ENCODE data around the gene HMGB4. TPM values are rescaled to one million over a fixed set of nuclear protein-coding genes. Genes with fewer than 3 reads are reported as not detected.

Gene HMGB4
- total and polyA plus RNA-seq, 4 experiments from 2014 or later = not detected

DNA sequence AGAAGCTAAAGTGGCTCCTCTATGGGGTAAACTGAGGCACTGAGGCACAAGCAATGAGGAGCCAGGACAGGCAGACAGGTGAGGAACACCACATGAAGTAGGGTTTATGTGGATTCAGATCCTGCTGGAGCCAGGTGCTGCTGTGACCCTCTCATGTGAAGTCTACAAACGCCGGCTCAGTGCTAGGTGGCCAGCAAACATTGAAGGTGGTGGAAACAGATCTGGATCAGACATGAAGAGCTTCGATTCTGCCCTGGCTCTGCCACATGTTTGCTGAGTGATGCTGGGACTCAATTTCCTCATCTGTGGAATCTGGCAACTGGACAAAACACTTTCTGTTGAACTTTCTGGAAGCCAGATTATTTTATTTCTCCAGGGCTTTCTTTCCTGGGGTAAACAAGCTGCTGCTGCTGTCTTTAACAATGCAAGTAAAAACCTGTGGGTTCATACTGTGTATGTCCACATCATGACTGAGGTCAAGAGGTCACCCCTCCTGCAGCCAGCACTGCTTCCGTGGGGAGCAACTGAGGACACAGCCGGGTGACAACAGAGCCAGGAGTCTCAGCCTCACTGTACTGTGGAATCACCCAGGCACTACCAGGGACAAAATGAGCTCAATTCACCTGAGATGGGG, 33.3 kb downstream of the HMGB4 start:
- Mint-ChIP-seq H3K27me3 (peaks cover 6 to 16% of the 10 kb centered on the region in 2 donors), H3K4me1 (no peaks in the 10 kb centered on the region), H3K4me3 (no peak overlapping the region), H3K27ac (no peak overlapping the region), H3K36me3 (no peaks in the 10 kb centered on the region), H3K9me3 (peaks cover 0 to 7% (median 0%) of the 10 kb centered on the region in 8 donors)
- H3K27ac ChIP-seq (ENCODE audit: low read depth, low read length) = no peak overlapping the region
- no peaks in the 10 kb centered on the region for H3K4me1 ChIP-seq (ENCODE audit: insufficient read depth, low read length)
- no peaks in the 10 kb centered on the region for H3K36me3 ChIP-seq (ENCODE audit: insufficient read depth, low read length)
- POLR2A ChIA-PET (ENCODE audit: partially characterized antibody) = no interaction called here
- no peak for DNase-seq
- no peaks in the 10 kb centered on the region for H3K9me3 ChIP-seq (ENCODE audit: control insufficient read depth in 1 of 2, low read length in 2 of 2)
- H3K4me3 ChIP-seq (ENCODE audit: low read length in 2 of 2) = no peak overlapping the region
- intact Hi-C loops (cut with micrococcal nuclease) = no loop called here
- CTCF ChIA-PET (ENCODE audit: partially characterized antibody) = no interaction called here
- H3K27me3 ChIP-seq (ENCODE audit: insufficient read depth, low read length) = no peaks in the 10 kb centered on the region

DNA sequence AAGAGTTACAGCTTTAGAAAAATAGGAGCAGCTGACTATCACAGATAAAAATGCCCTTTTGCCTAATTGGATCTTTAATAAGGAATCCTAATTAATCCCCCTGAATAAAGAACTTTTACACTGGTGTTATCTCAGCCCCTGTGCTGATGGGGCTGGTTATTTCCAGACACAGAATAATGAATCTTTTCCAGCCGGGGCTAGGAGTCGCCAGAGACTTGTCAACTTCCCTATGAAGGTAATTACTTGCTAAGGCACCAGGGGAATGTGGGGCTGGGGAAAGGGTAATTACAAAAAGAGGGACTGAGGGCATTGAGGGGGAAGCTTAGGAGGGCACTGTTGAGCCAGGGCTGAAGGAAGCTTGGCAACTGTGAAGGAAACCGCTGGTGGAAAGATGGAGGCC, 34.5 kb downstream of the HMGB4 start:
- Histone ChIP-seq H3K36me3 (ENCODE audit: insufficient read depth, low read length) (no peaks in the 10 kb centered on the region), H3K4me3 (ENCODE audit: low read length in 2 of 2) (no peak overlapping the region), H3K4me1 (ENCODE audit: insufficient read depth, low read length) (no peaks in the 10 kb centered on the region), H3K9me3 (ENCODE audit: control insufficient read depth in 1 of 2, low read length in 2 of 2) (no peaks in the 10 kb centered on the region), H3K27ac (ENCODE audit: low read depth, low read length) (no peak overlapping the region), H3K27me3 (ENCODE audit: insufficient read depth, low read length) (no peaks in the 10 kb centered on the region)
- Mint-ChIP-seq H3K27me3 (peaks cover 6 to 16% of the 10 kb centered on the region in 2 donors), H3K9me3 (no peaks in the 10 kb centered on the region), H3K4me1 (no peaks in the 10 kb centered on the region), H3K4me3 (no peak overlapping the region), H3K36me3 (no peaks in the 10 kb centered on the region), H3K27ac (no peak overlapping the region)
- ChIA-PET POLR2A (ENCODE audit: partially characterized antibody) (no interaction called here), CTCF (ENCODE audit: partially characterized antibody) (no interaction called here)
- intact Hi-C loops (cut with micrococcal nuclease) = no loop called here
- DNase-seq = no peak

DNA sequence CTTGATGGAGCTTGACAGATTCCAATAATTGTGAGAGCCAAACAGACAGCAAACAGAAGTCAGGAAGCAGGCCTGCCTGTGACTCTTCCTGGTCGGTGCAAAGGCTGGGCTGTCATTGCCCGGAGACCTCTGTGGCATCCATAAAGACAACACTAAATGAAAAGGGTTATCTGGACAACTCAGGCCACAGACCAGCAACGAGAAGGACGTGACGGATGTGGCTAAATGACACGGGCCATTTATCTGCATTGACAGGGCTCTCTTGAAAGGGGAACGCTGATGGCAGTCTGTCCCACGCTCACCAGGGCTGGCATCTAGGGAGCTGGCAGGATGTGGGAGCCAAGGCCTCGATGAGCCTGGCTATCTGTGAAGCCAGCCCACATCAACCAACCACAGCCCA, 35.0 kb downstream of the HMGB4 start:
- CTCF ChIA-PET (ENCODE audit: partially characterized antibody) = no interaction called here
- intact Hi-C loops (cut with micrococcal nuclease) = no loop called here
- H3K4me3 Mint-ChIP-seq = no peak overlapping the region

DNA sequence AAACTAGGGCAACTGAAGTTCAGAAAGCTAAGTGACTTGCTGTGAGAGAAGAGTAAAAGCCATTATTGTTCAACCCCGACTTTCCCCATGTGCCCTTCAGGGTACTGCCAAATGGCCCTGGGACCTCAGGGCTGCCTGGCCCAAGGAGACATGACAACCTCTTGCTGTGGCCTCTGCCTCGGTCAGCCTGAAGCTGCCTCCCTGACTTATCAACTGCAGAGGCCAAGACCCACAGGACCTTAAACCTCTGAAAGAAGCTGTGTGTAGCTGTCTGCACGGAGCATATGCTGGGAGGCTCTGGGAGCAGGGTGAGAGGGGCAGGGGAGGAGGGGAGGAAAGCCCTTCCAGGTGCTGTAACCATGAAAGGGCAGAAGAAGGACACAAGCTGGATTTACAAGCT, 35.9 kb downstream of the HMGB4 start:
- CTCF ChIA-PET (ENCODE audit: partially characterized antibody) = no interaction called here
- H3K9me3 Mint-ChIP-seq = no peaks in the 10 kb centered on the region
- POLR2A ChIA-PET (ENCODE audit: partially characterized antibody) = no interaction called here

More for the DNA sequence above, 35.0 kb downstream of the HMGB4 start:
- Histone ChIP-seq H3K36me3 (ENCODE audit: insufficient read depth, low read length) (no peaks in the 10 kb centered on the region), H3K27me3 (ENCODE audit: insufficient read depth, low read length) (no peaks in the 10 kb centered on the region), H3K9me3 (ENCODE audit: control insufficient read depth in 1 of 2, low read length in 2 of 2) (no peaks in the 10 kb centered on the region), H3K4me1 (ENCODE audit: insufficient read depth, low read length) (no peaks in the 10 kb centered on the region), H3K27ac (ENCODE audit: low read depth, low read length) (no peak overlapping the region), H3K4me3 (ENCODE audit: low read length in 2 of 2) (no peak overlapping the region)
- no peaks in the 10 kb centered on the region for H3K9me3 Mint-ChIP-seq
- no peaks in the 10 kb centered on the region for H3K4me1 Mint-ChIP-seq
- no peaks in the 10 kb centered on the region for H3K36me3 Mint-ChIP-seq
- POLR2A ChIA-PET (ENCODE audit: partially characterized antibody) = no interaction called here
- peaks cover 6 to 16% of the 10 kb centered on the region in 2 donors for H3K27me3 Mint-ChIP-seq
- no peak overlapping the region for H3K27ac Mint-ChIP-seq
- no peak for DNase-seq

DNA sequence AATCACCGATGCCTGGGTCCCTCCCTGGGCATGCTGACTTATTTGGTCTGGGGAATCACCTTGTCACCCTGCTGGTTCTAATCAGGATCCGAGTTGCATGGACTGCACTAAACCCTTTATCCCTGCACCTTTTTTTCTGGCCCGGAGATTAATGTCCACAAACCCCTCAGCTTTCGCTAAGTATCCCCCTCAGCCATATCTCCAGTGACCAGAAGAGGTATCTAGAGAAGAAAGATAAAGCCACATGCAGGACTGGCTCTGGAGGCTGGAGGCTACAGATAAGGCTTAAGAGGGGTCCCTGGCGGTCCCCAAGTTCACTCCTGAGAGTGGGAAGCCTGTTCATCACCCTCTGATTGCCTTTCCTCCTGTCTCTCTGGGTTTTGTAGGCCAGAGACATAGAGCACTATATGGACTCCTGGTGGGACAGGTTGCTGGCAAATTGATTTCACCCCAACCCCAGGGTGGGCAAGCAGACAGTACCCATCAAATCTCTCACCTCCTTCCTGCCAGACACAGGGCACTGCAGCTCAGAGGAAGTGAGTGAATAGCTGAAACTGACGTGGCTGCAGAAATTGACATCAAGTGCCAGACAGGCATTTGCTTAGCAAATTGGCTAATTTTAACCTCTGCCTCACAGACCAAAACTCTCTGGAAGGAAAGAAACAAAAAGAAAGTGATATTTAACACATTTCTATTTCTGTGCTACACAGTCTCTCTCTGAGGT, 38.8 kb downstream of the HMGB4 start:
- ChIA-PET CTCF (ENCODE audit: partially characterized antibody) (no interaction called here), POLR2A (ENCODE audit: partially characterized antibody) (no interaction called here)
- Mint-ChIP-seq H3K4me1 (no peaks in the 10 kb centered on the region), H3K9me3 (peaks cover 0 to 4% (median 0%) of the 10 kb centered on the region in 8 donors), H3K27me3 (peaks cover 6 to 17% of the 10 kb centered on the region in 2 donors), H3K36me3 (no peaks in the 10 kb centered on the region), H3K4me3 (no peak overlapping the region), H3K27ac (no peak overlapping the region)
- Histone ChIP-seq H3K9me3 (ENCODE audit: control insufficient read depth in 1 of 2, low read length in 2 of 2) (no peaks in the 10 kb centered on the region), H3K27ac (ENCODE audit: low read depth, low read length) (no peak overlapping the region), H3K4me3 (ENCODE audit: low read length in 2 of 2) (no peak overlapping the region), H3K36me3 (ENCODE audit: insufficient read depth, low read length) (no peaks in the 10 kb centered on the region), H3K4me1 (ENCODE audit: insufficient read depth, low read length) (no peaks in the 10 kb centered on the region), H3K27me3 (ENCODE audit: insufficient read depth, low read length) (no peaks in the 10 kb centered on the region)
- intact Hi-C loops (cut with micrococcal nuclease) = no loop called here
- DNase-seq = no peak

More for the DNA sequence above, 35.9 kb downstream of the HMGB4 start:
- Mint-ChIP-seq H3K4me3 (no peak overlapping the region), H3K4me1 (no peaks in the 10 kb centered on the region), H3K27me3 (peaks cover 5 to 16% of the 10 kb centered on the region in 2 donors), H3K27ac (no peak overlapping the region), H3K36me3 (no peaks in the 10 kb centered on the region)
- H3K36me3 ChIP-seq (ENCODE audit: insufficient read depth, low read length) = no peaks in the 10 kb centered on the region
- no peaks in the 10 kb centered on the region for H3K27me3 ChIP-seq (ENCODE audit: insufficient read depth, low read length)
- DNase-seq = no peak
- no peaks in the 10 kb centered on the region for H3K9me3 ChIP-seq (ENCODE audit: control insufficient read depth in 1 of 2, low read length in 2 of 2)
- intact Hi-C loops (cut with micrococcal nuclease) = no loop called here
- H3K27ac ChIP-seq (ENCODE audit: low read depth, low read length) = no peak overlapping the region
- H3K4me1 ChIP-seq (ENCODE audit: insufficient read depth, low read length) = no peaks in the 10 kb centered on the region
- no peak overlapping the region for H3K4me3 ChIP-seq (ENCODE audit: low read length in 2 of 2)

DNA sequence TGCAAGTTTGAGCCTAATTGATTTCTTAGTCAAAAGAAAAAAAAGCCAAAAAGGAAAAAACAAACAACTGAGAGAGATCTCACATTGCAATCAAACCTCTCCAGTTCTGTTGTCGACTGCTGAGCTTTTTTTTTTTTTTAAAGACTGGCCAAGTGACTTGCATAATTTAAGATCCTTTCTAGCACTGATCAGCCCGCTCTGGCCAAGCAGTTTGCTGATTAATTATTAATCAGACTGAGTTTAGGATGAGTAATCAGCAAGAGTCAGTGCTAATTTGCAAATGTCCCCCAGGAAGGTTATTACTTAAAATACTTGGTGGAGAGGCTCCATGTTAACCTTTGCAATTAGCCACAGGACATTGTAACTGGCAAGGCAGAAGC, 39.3 kb downstream of the HMGB4 start:
- Mint-ChIP-seq H3K27me3 (peaks cover 6 to 15% of the 10 kb centered on the region in 2 donors), H3K36me3 (no peaks in the 10 kb centered on the region), H3K4me3 (no peak overlapping the region)

DNA sequence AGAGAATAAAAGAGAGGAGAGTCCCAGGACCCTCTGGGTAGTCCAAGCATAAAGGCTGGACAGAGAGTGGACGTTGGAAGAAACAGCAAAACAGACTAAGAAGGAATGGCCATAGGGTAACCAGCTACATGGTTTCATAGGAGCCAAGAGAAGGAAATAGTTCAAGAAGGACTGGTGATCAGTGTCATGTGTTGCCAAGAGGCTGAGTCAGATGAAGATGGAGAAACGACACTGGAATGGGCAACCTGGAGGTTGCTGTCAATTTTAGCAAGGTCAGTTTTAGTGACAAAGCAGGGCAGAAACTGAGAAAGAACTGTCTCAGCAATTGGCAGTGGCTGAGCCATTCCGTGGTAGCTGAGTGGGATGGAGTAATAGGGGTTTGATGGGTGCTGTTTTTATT, 41.4 kb downstream of the HMGB4 start:
- ChIA-PET CTCF (ENCODE audit: partially characterized antibody) (no interaction called here), POLR2A (ENCODE audit: partially characterized antibody) (no interaction called here)
- Histone ChIP-seq H3K27me3 (ENCODE audit: insufficient read depth, low read length) (no peaks in the 10 kb centered on the region), H3K9me3 (ENCODE audit: control insufficient read depth in 1 of 2, low read length in 2 of 2) (no peaks in the 10 kb centered on the region), H3K36me3 (ENCODE audit: insufficient read depth, low read length) (no peaks in the 10 kb centered on the region), H3K4me1 (ENCODE audit: insufficient read depth, low read length) (no peaks in the 10 kb centered on the region), H3K27ac (ENCODE audit: low read depth, low read length) (no peak overlapping the region), H3K4me3 (ENCODE audit: low read length in 2 of 2) (no peak overlapping the region)
- Mint-ChIP-seq H3K27me3 (peaks cover 8 to 16% of the 10 kb centered on the region in 2 donors), H3K4me3 (no peak overlapping the region), H3K27ac (no peak overlapping the region), H3K4me1 (no peaks in the 10 kb centered on the region), H3K9me3 (peaks cover 0 to 4% (median 0%) of the 10 kb centered on the region in 8 donors), H3K36me3 (no peaks in the 10 kb centered on the region)
- intact Hi-C loops (cut with micrococcal nuclease) = no loop called here
- no peak for DNase-seq

More for the DNA sequence above, 39.3 kb downstream of the HMGB4 start:
- CTCF ChIA-PET (ENCODE audit: partially characterized antibody) = no interaction called here
- POLR2A ChIA-PET (ENCODE audit: partially characterized antibody) = no interaction called here
- no peak for DNase-seq
- Histone ChIP-seq H3K27ac (ENCODE audit: low read depth, low read length) (no peak overlapping the region), H3K27me3 (ENCODE audit: insufficient read depth, low read length) (no peaks in the 10 kb centered on the region), H3K4me3 (ENCODE audit: low read length in 2 of 2) (no peak overlapping the region), H3K9me3 (ENCODE audit: control insufficient read depth in 1 of 2, low read length in 2 of 2) (no peaks in the 10 kb centered on the region), H3K4me1 (ENCODE audit: insufficient read depth, low read length) (no peaks in the 10 kb centered on the region), H3K36me3 (ENCODE audit: insufficient read depth, low read length) (no peaks in the 10 kb centered on the region)
- Mint-ChIP-seq H3K4me1 (no peaks in the 10 kb centered on the region), H3K27ac (no peak overlapping the region), H3K9me3 (peaks cover 0 to 4% (median 0%) of the 10 kb centered on the region in 8 donors)
- intact Hi-C loops (cut with micrococcal nuclease) = no loop called here

Data from CD4-positive, alpha-beta memory T cell (primary cell).